ENCODE results near the gene TTR. TPM values are rescaled to one million over a fixed set of nuclear protein-coding genes. Genes with fewer than 3 reads are reported as not detected.

Gene TTR
- total and polyA plus RNA-seq, 2 of the 13 experiments (the other 11 are each of a cell fraction or from before 2014, with no cell fraction given): 91.3 to 496 TPM

GRCh38 chr18:31565782-31566512, 25.7 kb upstream of the TTR start (continued):
- TF ChIP-seq YEATS2 (CRISPR knock-in tag; IDR thresholded peaks at IDR 0.05; ENCODE audit: borderline replicate concordance): no peak
- no peak for TF ChIP-seq SUZ12 (IDR thresholded peaks at IDR 0.05; ENCODE audit: low read depth, low read length)
- no peak for TF ChIP-seq FOXJ3 (CRISPR knock-in tag; IDR thresholded peaks at IDR 0.05; ENCODE audit: borderline replicate concordance)
- 0 out of 2 replicates have a peak, but pooled peaks have one; percentile 19 for TF ChIP-seq CEBPG (CRISPR knock-in tag; IDR thresholded peaks at IDR 0.05)
- no peak for TF ChIP-seq ZIK1 (CRISPR knock-in tag; IDR thresholded peaks at IDR 0.05; ENCODE audit: borderline replicate concordance, low read depth)
- peak; percentile 53 for TF ChIP-seq FOXA3 (CRISPR knock-in tag; IDR thresholded peaks at IDR 0.05)
- TF ChIP-seq, protein P1, sequence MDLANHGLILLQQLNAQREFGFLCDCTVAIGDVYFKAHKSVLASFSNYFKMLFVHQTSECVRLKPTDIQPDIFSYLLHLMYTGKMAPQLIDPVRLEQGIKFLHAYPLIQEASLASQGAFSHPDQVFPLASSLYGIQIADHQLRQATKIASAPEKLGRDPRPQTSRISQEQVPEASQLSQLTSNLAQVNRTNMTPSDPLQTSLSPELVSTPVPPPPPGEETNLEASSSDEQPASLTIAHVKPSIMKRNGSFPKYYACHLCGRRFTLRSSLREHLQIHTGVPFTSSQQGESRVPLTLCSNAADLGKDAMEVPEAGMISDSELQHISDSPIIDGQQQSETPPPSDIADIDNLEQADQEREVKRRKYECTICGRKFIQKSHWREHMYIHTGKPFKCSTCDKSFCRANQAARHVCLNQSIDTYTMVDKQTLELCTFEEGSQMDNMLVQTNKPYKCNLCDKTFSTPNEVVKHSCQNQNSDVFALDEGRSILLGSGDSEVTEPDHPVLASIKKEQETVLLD (CRISPR knock-in tag; IDR thresholded peaks at IDR 0.05; ENCODE audit: low read depth): no peak
- TF ChIP-seq ZBTB42 (CRISPR knock-in tag; IDR thresholded peaks at IDR 0.05): no peak
- no peak for TF ChIP-seq HCFC1 (IDR thresholded peaks at IDR 0.05; ENCODE audit: low read depth, low read length)
- TF ChIP-seq, protein P2, sequence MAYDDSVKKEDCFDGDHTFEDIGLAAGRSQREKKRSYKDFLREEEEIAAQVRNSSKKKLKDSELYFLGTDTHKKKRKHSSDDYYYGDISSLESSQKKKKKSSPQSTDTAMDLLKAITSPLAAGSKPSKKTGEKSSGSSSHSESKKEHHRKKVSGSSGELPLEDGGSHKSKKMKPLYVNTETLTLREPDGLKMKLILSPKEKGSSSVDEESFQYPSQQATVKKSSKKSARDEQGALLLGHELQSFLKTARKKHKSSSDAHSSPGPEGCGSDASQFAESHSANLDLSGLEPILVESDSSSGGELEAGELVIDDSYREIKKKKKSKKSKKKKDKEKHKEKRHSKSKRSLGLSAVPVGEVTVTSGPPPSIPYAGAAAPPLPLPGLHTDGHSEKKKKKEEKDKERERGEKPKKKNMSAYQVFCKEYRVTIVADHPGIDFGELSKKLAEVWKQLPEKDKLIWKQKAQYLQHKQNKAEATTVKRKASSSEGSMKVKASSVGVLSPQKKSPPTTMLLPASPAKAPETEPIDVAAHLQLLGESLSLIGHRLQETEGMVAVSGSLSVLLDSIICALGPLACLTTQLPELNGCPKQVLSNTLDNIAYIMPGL (CRISPR knock-in tag; IDR thresholded peaks at IDR 0.05; ENCODE audit: borderline replicate concordance in 1 of 2, low read depth in 1 of 2): no peak
- TF ChIP-seq HNF4A (CRISPR knock-in tag; IDR thresholded peaks at IDR 0.05): peak; percentile 27; the same call in 1 of the 2 replicates
- no peak for TF ChIP-seq KLF6 (CRISPR knock-in tag; IDR thresholded peaks at IDR 0.05)
- TF ChIP-seq, protein P3, sequence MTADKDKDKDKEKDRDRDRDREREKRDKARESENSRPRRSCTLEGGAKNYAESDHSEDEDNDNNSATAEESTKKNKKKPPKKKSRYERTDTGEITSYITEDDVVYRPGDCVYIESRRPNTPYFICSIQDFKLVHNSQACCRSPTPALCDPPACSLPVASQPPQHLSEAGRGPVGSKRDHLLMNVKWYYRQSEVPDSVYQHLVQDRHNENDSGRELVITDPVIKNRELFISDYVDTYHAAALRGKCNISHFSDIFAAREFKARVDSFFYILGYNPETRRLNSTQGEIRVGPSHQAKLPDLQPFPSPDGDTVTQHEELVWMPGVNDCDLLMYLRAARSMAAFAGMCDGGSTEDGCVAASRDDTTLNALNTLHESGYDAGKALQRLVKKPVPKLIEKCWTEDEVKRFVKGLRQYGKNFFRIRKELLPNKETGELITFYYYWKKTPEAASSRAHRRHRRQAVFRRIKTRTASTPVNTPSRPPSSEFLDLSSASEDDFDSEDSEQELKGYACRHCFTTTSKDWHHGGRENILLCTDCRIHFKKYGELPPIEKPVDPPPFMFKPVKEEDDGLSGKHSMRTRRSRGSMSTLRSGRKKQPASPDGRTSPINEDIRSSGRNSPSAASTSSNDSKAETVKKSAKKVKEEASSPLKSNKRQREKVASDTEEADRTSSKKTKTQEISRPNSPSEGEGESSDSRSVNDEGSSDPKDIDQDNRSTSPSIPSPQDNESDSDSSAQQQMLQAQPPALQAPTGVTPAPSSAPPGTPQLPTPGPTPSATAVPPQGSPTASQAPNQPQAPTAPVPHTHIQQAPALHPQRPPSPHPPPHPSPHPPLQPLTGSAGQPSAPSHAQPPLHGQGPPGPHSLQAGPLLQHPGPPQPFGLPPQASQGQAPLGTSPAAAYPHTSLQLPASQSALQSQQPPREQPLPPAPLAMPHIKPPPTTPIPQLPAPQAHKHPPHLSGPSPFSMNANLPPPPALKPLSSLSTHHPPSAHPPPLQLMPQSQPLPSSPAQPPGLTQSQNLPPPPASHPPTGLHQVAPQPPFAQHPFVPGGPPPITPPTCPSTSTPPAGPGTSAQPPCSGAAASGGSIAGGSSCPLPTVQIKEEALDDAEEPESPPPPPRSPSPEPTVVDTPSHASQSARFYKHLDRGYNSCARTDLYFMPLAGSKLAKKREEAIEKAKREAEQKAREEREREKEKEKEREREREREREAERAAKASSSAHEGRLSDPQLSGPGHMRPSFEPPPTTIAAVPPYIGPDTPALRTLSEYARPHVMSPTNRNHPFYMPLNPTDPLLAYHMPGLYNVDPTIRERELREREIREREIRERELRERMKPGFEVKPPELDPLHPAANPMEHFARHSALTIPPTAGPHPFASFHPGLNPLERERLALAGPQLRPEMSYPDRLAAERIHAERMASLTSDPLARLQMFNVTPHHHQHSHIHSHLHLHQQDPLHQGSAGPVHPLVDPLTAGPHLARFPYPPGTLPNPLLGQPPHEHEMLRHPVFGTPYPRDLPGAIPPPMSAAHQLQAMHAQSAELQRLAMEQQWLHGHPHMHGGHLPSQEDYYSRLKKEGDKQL (CRISPR knock-in tag; IDR thresholded peaks at IDR 0.05; ENCODE audit: low read depth): no peak
- no peak for TF ChIP-seq THAP8 (CRISPR knock-in tag; IDR thresholded peaks at IDR 0.05; ENCODE audit: borderline replicate concordance)
- TF ChIP-seq, protein P4, sequence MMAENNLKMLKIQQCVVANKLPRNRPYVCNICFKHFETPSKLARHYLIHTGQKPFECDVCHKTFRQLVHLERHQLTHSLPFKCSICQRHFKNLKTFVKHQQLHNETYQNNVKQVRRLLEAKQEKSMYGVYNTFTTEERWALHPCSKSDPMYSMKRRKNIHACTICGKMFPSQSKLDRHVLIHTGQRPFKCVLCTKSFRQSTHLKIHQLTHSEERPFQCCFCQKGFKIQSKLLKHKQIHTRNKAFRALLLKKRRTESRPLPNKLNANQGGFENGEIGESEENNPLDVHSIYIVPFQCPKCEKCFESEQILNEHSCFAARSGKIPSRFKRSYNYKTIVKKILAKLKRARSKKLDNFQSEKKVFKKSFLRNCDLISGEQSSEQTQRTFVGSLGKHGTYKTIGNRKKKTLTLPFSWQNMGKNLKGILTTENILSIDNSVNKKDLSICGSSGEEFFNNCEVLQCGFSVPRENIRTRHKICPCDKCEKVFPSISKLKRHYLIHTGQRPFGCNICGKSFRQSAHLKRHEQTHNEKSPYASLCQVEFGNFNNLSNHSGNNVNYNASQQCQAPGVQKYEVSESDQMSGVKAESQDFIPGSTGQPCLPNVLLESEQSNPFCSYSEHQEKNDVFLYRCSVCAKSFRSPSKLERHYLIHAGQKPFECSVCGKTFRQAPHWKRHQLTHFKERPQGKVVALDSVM (CRISPR knock-in tag; IDR thresholded peaks at IDR 0.05): no peak

Measured in HepG2 (cell line).